Stimulated activated CD4-positive, alpha-beta T cell treated with anti-CD3 and anti-CD28 coated beads, Interleukin-15, amount 100 ng/mL, for 24 hours (primary cell): ENCODE data around the gene RPP30.

Source experiments
- DNase-seq: peaks from one replicate; pipeline ENCODE4 v3.0.0-alpha.2; 2020

RPP30 gene

GRCh38 chr10:90947030-90947960 lies 75.5 kb downstream of the RPP30 start:
- peak; percentile 2 for DNase-seq
